Cardiac fibroblast (primary cell): Measurements from ENCODE around the gene TNS1.

Source experiments
- DNase-seq, 2 donors: peaks; one replicate each; pipeline versions ENCODE4 v3.0.0 to v3.0.0-alpha.2; 2010; ENCODE audit warnings: low read depth in 2 of 2
- H3K4me3 ChIP-seq, 2 donors: replicated peaks in 1 of 2; 1 replicate in 1 of 2; 2 replicates in 1 of 2; pipeline ENCODE4 v1.5.1; 2011; ENCODE audit warnings: low read depth in 2 of 2, low read length in 2 of 2, mild to moderate bottlenecking in 2 of 2, moderate library complexity in 1 of 2
- CTCF ChIP-seq: IDR thresholded peaks from one replicate; pipeline ENCODE4 v1.5.1; 2011; ENCODE audit warnings: low read depth, mild to moderate bottlenecking, low read length, inconsistent platforms

Gene TNS1

GRCh38 chr2:217922101-217923006 is 80.4 kb downstream of the TNS1 start:
- no peak overlapping the region for H3K4me3 ChIP-seq
- no peak for TF ChIP-seq CTCF
- DNase-seq, result peak; percentile 36 to 54

GRCh38 chr2:217920879-217921603 is 81.8 kb downstream of the TNS1 start:
- no peak overlapping the region for H3K4me3 ChIP-seq
- peak; percentile 49 to 59 for DNase-seq
- no peak for TF ChIP-seq CTCF

GRCh38 chr2:217919781-217920351 is 82.9 kb downstream of the TNS1 start:
- TF ChIP-seq CTCF, result no peak
- H3K4me3 ChIP-seq, result peak overlapping the region in 1 of 2 donors; percentile 2
- DNase-seq, result peak; percentile 68 to 92

- TF ChIP-seq CTCF, result no peak
- DNase-seq, result no peak
- H3K4me3 ChIP-seq, result no peak overlapping the region
These were observed 83.6 kb downstream of the TNS1 start for GRCh38 chr2:217919204-217919603.

- no peak overlapping the region for H3K4me3 ChIP-seq
- peak in 1 of 2 donors; percentile 50 for DNase-seq
- peak; percentile 45 for TF ChIP-seq CTCF
These were observed 84.3 kb downstream of the TNS1 start for GRCh38 chr2:217918308-217919024.

GRCh38 chr2:217916504-217917254 is 86.1 kb downstream of the TNS1 start:
- DNase-seq, result no peak
- H3K4me3 ChIP-seq, result no peak overlapping the region
- TF ChIP-seq CTCF, result no peak
